GM23248 (cell line): ENCODE measurements around the gene RND1.

Experiments used
- EZH2 ChIP-seq: fragments of 200-600 bp; sonication (generic); IDR thresholded peaks from 2 replicates; pipeline ENCODE4 v1.6.1; 2018; ENCODE audit warnings: antibody characterized with exemption, mild to moderate bottlenecking; ENCODE audit not compliant: insufficient read depth, poor library complexity, severe bottlenecking
- EZH2phosphoT487 ChIP-seq: fragments of 200-600 bp; sonication (generic); IDR thresholded peaks from 2 replicates; pipeline ENCODE4 v1.6.1; 2018; ENCODE audit warnings: antibody characterized with exemption, moderate library complexity, mild to moderate bottlenecking, low read depth; ENCODE audit not compliant: insufficient read depth

DNA sequence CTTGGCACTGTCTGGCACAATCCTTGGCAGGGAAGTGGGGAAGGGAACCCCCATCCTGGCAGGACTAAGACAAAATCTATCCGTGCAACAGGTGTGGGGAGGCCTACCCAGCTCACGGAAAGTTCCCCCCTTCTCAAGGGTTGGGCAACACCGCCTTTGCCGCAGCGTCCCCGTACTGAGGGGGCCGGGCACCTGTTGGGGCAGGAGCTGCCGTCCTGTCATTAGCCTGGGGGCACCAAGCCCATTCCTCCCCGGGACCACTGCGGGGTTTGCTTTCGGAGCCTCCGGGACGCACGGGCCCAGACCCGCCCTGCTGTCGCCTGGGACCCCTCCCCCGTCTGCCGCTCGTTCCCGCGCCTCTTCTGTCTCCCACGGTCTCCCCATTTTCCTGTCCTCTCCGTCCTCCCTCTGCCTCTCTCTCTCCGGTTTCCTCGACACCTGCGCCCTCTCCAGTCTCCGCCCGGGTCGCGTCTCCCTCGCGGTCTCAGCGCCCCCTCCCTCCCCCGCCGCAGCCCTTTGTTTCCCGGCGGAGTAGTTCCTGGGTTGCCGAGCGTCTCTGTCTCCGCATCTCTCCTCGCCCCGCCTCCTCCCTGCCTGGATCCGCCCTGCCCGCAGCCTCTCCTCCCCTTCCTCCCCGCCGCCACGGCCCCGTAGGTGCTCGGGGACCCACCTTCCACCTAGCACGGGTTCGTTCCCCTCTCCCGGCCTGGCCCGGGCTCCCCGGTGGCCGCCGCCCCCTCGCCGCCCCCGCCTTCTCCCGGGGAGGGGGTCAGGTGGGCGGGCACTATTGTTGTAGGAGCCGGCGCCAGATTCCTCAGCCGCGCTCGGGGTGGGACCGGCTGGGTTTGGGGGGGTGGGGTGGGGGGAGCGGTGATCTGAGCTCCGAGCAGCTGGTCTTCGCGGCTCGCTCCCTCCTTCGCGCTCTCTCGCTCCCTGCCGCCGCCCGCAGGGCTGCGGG lies 47.5 kb downstream of the RND1 start, which contains the start of gene CACNB3:
- no peak for TF ChIP-seq EZH2phosphoT487
- TF ChIP-seq EZH2 = no peak
